Activated naive CD4-positive, alpha-beta T cell treated with anti-CD3 and anti-CD28 coated beads, Interleukin-2, amount 10 ng/mL, durations not matched to agents 7 days and 5 days (primary cell): ENCODE data around the gene ARHGAP32.

Experiments
- CTCF ChIA-PET: fragments of 350-600 bp; sonication (Branson Sonifier 250); formaldehyde crosslinking; loops from one replicate; lab custom pipeline; 2021; ENCODE audit warnings: antibody characterized with exemption; lab: Charles Lee
- DNase-seq: peaks from one replicate; pipeline ENCODE4 v3.0.0-alpha.2; 2020
- H3K27ac Mint-ChIP-seq: one replicate; pipeline ENCODE4 v1.8.0; 2021; ENCODE audit warnings: mild to moderate bottlenecking, moderate library complexity, mixed read lengths
- H3K27me3 Mint-ChIP-seq: one replicate; pipeline ENCODE4 v1.8.0; 2021; ENCODE audit warnings: mild to moderate bottlenecking, mixed read lengths
- H3K36me3 Mint-ChIP-seq: one replicate; pipeline ENCODE4 v1.8.0; 2021; ENCODE audit warnings: mixed read lengths
- H3K4me1 Mint-ChIP-seq: one replicate; pipeline ENCODE4 v1.8.0; 2021; ENCODE audit warnings: mixed read lengths
- H3K4me3 Mint-ChIP-seq: one replicate; pipeline ENCODE4 v1.8.0; 2021; ENCODE audit warnings: mild to moderate bottlenecking, moderate library complexity, mixed read lengths
- H3K9me3 Mint-ChIP-seq: one replicate; pipeline ENCODE4 v1.8.0; 2021; ENCODE audit warnings: mixed read lengths

Gene ARHGAP32

DNA sequence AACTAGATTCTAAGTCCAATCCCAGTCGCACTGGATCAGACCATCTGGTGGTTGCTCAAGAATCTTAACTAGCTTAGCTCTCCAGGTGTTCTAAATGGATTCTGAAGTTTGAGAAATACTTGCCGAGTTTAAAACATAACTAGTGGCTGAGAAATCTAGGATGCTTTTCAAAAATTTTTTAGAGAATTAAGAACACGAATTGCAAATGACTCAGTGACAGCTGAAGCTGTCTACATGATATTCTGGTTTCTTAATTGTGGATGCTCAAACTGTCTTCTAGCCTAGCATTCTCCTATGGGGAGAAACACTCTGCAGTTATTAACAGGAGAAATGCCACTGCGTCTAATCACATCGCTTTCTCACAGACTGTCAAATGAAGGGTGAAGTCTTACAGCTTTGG lies 229.2 kb downstream of the ARHGAP32 start:
- Mint-ChIP-seq H3K4me1 (peaks cover 38% of the 10 kb centered on the region), H3K27me3 (no peaks in the 10 kb centered on the region), H3K4me3 (no peak overlapping the region), H3K27ac (peak overlapping the region; percentile 53), H3K9me3 (no peaks in the 10 kb centered on the region), H3K36me3 (peaks cover 2% of the 10 kb centered on the region)
- no peak for DNase-seq
- CTCF ChIA-PET: interaction anchor here (1.0 to 12.9 kb wide), 4 partner anchors 11 to 88 kb away, joined by 3 to 219 read pairs (median 3); no protein-coding TSS in a partner anchor

DNA sequence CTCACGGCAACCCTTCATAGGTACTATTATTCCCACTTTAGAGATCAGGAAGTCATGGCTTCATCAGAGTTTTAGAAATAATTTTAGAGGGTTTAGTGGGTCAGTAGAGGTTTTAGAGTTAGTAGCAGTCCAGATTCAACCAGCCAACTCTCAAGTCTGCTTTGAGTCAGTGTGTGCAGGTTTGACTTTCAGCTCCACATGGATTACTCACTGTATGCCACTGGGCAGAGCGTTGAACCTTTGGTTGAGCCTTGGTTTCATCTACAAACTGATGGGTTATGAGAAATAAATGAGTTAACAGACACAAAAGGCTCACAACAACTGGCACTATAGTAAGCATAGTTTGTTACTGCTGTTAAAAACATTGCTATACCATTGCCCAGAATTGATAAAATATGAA lies 230.5 kb downstream of the ARHGAP32 start:
- Mint-ChIP-seq H3K36me3 (peaks cover 2% of the 10 kb centered on the region), H3K4me1 (peaks cover 37% of the 10 kb centered on the region), H3K27me3 (peaks cover 8% of the 10 kb centered on the region), H3K4me3 (no peak overlapping the region), H3K9me3 (no peaks in the 10 kb centered on the region), H3K27ac (no peak overlapping the region)
- CTCF ChIA-PET: interaction anchor here (0.8 to 12.9 kb wide), 4 partner anchors 13 to 80 kb away, joined by 3 to 219 read pairs (median 4); no protein-coding TSS in a partner anchor
- DNase-seq: no peak

DNA sequence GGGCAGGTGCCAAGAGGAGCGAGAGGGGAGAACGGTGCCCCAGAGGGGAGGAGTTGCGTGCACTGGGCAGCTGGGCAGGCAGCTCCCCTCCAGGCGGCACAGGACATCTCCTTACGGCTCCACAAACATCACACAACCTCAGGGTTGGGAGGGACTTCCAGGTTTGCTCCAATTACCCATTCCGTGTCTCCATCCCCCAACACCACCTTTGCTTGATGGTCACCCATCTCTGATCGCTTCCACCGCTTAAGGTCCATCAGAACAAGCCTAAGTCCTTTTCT lies 235.0 kb downstream of the ARHGAP32 start:
- DNase-seq: no peak
- H3K9me3 Mint-ChIP-seq: no peaks in the 10 kb centered on the region
- no peak overlapping the region for H3K27ac Mint-ChIP-seq
- CTCF ChIA-PET: interaction anchor here (0.6 to 12.9 kb wide), 18 partner anchors 9 to 918 kb away, joined by 3 to 219 read pairs (median 4); no protein-coding TSS in a partner anchor
- no peak overlapping the region for H3K4me3 Mint-ChIP-seq
- H3K27me3 Mint-ChIP-seq: peaks cover 14% of the 10 kb centered on the region
- H3K4me1 Mint-ChIP-seq: no peaks in the 10 kb centered on the region
- H3K36me3 Mint-ChIP-seq: no peaks in the 10 kb centered on the region

DNA sequence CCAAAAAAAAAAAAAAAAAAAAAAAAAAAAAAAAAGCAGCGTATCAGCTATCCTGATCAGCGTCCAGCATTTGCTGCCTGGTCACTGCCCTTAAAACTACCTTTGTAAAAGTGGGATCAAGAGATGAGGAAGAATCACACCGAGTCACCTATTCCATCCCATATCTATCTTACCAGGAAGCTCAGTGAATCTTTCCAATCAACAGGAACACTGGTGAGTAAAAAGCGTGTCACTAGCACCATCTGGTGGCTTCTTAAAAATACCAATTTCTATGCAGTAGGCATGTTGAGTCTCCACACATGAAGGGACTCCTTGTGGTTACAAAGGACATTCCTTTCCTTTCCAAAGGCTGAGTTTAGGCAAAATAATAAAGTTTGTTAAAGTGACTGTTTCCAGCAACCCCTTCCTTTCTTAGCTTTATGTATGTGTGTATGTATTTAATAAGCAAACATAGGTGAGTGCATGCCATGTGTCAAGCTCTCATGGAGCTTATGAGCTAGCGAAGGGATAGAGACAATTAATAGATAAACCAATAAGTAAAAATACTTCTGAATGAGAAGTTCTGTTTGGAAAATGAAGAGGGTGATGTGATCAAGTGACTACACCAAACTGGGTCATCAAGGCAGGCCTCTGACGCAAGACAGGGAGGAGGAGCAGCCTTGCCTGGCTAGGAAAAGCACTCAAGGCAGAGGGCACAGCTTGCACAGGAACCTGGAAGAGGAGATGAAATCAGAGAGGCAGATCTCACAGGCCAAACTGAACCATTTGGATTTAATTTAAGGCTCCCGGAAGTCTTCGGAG lies 235.5 kb downstream of the ARHGAP32 start:
- H3K4me1 Mint-ChIP-seq: no peaks in the 10 kb centered on the region
- CTCF ChIA-PET: interaction anchor here (0.6 to 12.9 kb wide), 24 partner anchors 9 to 917 kb away, joined by 3 to 219 read pairs (median 4); no protein-coding TSS in a partner anchor
- H3K27me3 Mint-ChIP-seq: peaks cover 14% of the 10 kb centered on the region
- H3K4me3 Mint-ChIP-seq: no peak overlapping the region
- H3K9me3 Mint-ChIP-seq: no peaks in the 10 kb centered on the region
- no peak for DNase-seq
- H3K27ac Mint-ChIP-seq: no peak overlapping the region
- no peaks in the 10 kb centered on the region for H3K36me3 Mint-ChIP-seq

DNA sequence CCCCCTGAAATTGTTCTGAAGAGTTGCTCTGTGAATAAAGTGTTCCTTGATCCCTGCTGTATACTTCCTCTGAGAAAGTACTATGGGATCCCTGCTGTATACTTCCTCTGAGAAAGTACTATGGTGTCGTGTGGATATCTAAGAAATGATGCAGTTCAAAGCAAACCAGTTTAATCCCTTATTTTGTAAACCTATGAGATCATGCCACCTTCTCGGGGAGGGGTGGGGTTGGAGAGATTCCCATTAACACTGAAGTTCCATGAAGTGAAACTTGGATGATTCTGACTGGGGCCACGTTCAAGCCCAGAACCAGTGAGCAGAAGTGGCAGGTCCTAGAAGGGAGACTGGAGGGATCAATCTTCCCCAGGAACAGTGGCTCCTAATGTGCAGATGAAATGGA lies 236.5 kb downstream of the ARHGAP32 start:
- no peak overlapping the region for H3K27ac Mint-ChIP-seq
- H3K4me3 Mint-ChIP-seq: no peak overlapping the region
- H3K9me3 Mint-ChIP-seq: no peaks in the 10 kb centered on the region
- H3K4me1 Mint-ChIP-seq: no peaks in the 10 kb centered on the region
- peaks cover 14% of the 10 kb centered on the region for H3K27me3 Mint-ChIP-seq
- H3K36me3 Mint-ChIP-seq: no peaks in the 10 kb centered on the region
- CTCF ChIA-PET: interaction anchor here (0.7 to 12.9 kb wide), 14 partner anchors 8 to 916 kb away, joined by 3 to 219 read pairs (median 5); no protein-coding TSS in a partner anchor
- DNase-seq: no peak

DNA sequence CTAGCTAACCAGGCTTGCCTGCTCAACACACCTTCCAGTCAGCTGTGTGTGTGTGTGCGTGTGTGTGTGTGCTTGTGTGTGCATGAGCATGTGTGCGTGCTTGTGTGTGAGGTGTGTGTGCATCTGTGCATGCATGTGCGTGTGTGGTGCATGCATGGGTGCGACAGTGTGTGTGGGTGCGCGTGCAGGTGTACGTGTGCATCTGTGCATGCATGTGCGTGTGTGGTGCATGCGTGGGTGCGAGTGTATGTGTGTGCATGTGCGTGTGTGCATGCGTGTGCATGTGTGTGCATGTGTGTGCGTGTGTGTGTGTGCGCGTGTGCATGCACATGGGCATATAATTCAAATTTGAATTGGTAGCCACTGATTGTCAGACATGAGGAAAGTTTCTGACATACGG lies 239.0 kb downstream of the ARHGAP32 start:
- CTCF ChIA-PET: interaction anchor here (1.0 kb wide), 1 partner anchor 63 kb away, joined by 3 read pairs; no protein-coding TSS in a partner anchor
- Mint-ChIP-seq H3K27me3 (peaks cover 22% of the 10 kb centered on the region), H3K4me3 (no peak overlapping the region)

DNA sequence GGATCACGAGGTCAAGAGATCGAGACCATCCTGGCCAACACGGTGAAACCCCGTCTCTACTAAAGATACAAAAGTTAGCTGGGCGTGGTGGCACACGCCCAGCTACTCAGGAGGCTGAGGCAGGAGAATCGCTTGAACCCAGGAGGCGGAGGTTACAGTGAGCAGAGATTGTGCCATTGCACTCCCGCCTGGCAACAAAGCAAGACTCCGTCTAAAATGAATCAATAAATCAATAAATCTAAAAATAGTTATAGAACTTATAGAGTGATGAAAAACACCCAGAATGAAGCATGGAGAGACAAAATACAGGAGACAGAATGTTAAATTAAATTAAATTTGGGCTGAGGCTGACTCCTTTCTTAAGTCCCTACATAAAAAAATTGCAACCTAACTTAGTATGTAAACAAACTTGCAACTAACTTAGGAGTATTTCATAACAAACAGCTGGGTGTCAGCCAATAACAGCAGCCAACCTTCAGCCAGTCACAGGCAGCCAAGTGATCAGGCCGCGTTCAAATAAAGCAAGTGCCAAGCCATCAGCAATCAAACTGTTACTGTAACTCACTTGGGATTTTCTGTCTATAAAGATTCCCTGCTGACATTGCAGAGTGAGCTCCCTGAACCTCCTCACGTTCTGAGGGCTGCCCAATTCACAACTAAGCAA lies 242.2 kb downstream of the ARHGAP32 start:
- H3K9me3 Mint-ChIP-seq: no peaks in the 10 kb centered on the region
- H3K4me3 Mint-ChIP-seq: no peak overlapping the region
- CTCF ChIA-PET: interaction anchor here (0.7 to 4.1 kb wide), 4 partner anchors 8 to 65 kb away, joined by 3 to 29 read pairs (median 16); no protein-coding TSS in a partner anchor
- H3K4me1 Mint-ChIP-seq: no peaks in the 10 kb centered on the region
- no peaks in the 10 kb centered on the region for H3K36me3 Mint-ChIP-seq
- peaks cover 15% of the 10 kb centered on the region for H3K27me3 Mint-ChIP-seq
- no peak for DNase-seq
- H3K27ac Mint-ChIP-seq: no peak overlapping the region

More for the DNA sequence above, 239.0 kb downstream of the ARHGAP32 start:
- DNase-seq: no peak
- Mint-ChIP-seq H3K9me3 (no peaks in the 10 kb centered on the region), H3K27ac (no peak overlapping the region), H3K4me1 (no peaks in the 10 kb centered on the region), H3K36me3 (no peaks in the 10 kb centered on the region)

DNA sequence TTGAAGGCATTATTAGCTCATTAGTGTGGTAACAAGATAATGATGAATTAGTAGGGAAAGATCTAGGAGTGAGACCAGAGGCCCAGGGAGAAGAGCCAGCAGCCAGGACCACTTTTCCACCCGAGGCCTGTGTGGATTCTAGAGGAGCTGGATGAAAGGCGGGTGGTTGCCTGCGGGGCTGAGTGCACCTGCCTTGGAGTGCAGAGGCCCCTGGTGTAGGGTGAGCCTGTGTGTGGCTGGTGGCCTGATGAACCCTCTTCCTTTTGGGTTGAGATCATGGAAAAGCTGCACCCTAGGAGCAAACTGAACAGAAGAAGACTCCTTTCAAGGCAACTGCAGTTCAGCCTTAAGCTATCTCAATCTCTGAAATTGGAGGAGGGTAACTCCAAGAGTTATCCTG lies 243.5 kb downstream of the ARHGAP32 start:
- CTCF ChIA-PET: interaction anchor here (1.0 to 4.1 kb wide), 6 partner anchors 9 to 777 kb away, joined by 3 to 29 read pairs (median 4); no protein-coding TSS in a partner anchor
- Mint-ChIP-seq H3K27me3 (peaks cover 15% of the 10 kb centered on the region), H3K36me3 (no peaks in the 10 kb centered on the region), H3K4me1 (no peaks in the 10 kb centered on the region), H3K4me3 (no peak overlapping the region), H3K9me3 (no peaks in the 10 kb centered on the region), H3K27ac (no peak overlapping the region)
- DNase-seq: no peak

DNA sequence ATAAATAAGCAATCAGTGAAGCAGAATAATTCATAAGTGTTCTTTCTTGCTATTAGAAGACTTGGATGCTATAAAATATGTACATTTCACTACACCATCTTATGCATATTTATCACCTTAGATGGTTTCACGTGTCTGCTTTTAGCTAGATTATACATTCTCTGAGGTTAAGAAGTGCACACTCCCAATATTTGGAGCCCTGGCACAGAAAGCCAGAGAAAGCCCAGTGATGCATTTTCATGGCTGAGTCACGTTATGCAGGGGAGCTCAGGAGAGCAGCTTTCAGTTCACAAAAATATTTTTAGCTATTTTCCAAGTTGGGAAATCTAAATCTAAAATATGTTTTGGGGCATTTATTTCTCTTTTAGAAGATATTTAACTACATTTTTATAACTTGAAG lies 244.4 kb downstream of the ARHGAP32 start:
- H3K27ac Mint-ChIP-seq: no peak overlapping the region
- H3K27me3 Mint-ChIP-seq: peaks cover 19% of the 10 kb centered on the region
- no peaks in the 10 kb centered on the region for H3K9me3 Mint-ChIP-seq
- CTCF ChIA-PET: interaction anchor here (1.4 to 4.1 kb wide), 3 partner anchors 10 to 776 kb away, joined by 3 to 29 read pairs (median 27); no protein-coding TSS in a partner anchor
- no peaks in the 10 kb centered on the region for H3K36me3 Mint-ChIP-seq
- H3K4me1 Mint-ChIP-seq: no peaks in the 10 kb centered on the region
- DNase-seq: no peak
- H3K4me3 Mint-ChIP-seq: no peak overlapping the region

DNA sequence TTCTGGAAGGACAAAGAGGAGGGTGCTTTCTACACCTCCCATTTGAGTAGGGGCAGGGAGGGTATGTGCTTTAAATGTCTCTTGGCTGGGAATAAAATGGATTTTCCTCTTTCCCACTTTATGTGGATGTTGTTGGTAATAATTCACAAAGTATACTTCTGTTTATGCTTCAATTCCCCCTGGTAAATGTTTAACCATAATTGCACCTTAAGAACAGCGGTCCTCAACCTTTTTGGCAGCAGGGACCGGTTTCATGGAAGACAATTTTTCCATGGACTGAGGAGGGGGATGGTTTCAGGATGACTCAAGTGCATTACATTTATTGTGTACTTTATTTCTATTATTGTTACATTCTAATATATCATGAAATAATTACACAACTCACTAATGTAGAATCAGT lies 245.5 kb downstream of the ARHGAP32 start:
- CTCF ChIA-PET: interaction anchor here (3.5 to 4.1 kb wide), 2 partner anchors 11 to 61 kb away, joined by 27 to 29 read pairs; no protein-coding TSS in a partner anchor
- H3K4me3 Mint-ChIP-seq: no peak overlapping the region
- no peak for DNase-seq

DNA sequence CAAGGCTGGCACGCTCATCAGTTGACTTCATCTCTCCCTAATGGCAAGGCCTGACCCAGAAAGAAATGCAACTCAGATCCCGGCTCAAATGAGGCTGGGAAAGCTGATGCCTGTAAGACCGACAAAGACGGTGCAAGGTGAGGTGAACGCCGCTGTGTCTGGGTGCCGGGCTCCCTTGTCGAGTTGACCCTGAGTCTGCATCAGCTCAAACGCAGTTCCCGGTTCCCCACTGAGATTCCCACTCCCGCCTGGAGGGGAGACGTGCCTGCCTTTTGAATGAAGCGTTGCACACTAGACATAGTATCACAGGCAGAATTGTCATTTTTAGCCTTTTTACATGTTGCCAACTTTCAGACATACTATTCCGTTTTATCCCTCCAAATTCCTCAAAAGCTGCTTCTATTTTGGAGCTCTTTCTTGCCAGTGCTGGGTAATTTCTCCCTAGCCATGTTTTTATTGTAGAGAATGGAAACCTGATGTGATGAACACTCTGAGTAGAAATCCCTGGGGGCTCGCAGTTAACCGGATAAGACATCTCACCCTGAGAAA lies 248.6 kb downstream of the ARHGAP32 start:
- CTCF ChIA-PET: interaction anchor here (0.8 to 2.0 kb wide), 2 partner anchors 13 to 58 kb away, joined by 4 to 6 read pairs; no protein-coding TSS in a partner anchor
- no peak for DNase-seq
- H3K4me1 Mint-ChIP-seq: no peaks in the 10 kb centered on the region
- peaks cover 19% of the 10 kb centered on the region for H3K27me3 Mint-ChIP-seq
- H3K27ac Mint-ChIP-seq: no peak overlapping the region
- H3K4me3 Mint-ChIP-seq: no peak overlapping the region
- no peaks in the 10 kb centered on the region for H3K9me3 Mint-ChIP-seq
- no peaks in the 10 kb centered on the region for H3K36me3 Mint-ChIP-seq

More for the DNA sequence above, 245.5 kb downstream of the ARHGAP32 start:
- Mint-ChIP-seq H3K9me3 (no peaks in the 10 kb centered on the region), H3K27ac (no peak overlapping the region), H3K4me1 (no peaks in the 10 kb centered on the region), H3K27me3 (peaks cover 19% of the 10 kb centered on the region), H3K36me3 (no peaks in the 10 kb centered on the region)

DNA sequence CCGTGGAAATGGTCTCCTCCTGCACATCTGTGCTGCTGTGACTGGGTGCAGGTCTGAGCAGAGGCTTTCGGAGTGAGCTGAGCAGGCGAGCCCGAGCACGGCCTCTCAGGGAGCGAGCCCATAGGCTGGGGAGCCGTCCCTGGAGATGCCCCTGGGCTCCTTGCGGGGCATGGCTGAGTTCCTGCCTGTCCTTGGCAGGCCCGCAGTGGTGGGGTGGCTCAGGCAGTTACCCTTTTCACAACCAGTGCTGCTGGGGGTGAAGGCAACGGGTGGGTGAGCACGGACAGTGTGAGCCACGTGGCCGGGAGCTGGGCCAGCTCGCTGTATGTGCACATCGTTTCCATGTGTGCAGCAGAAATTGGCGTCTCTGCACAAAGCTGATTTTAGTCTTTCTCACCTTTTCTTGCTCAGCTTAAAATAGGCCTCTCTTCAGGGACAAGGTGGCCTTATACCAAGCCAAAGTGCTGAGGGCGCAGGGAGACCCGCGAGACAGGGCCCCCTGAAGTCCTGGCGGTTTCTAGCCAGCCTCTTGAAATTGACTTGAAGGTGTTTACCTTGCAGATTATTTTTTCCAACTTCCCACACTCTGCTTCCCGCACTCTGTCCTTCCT lies 249.2 kb downstream of the ARHGAP32 start, which contains the start of gene TP53AIP1:
Gene TP53AIP1, minus strand, starts transcription at position 55 of the 611 bp plus-strand sequence. CDS start 5,053 bp downstream, outside the sequence.
- no peaks in the 10 kb centered on the region for H3K9me3 Mint-ChIP-seq
- no peak within 1 kb of the TSS for H3K27ac Mint-ChIP-seq
- no peak for DNase-seq
- H3K36me3 Mint-ChIP-seq: no peaks in the 10 kb centered on the region
- no peak within 1 kb of the TSS for H3K4me3 Mint-ChIP-seq
- peaks cover 19% of the 10 kb centered on the region for H3K27me3 Mint-ChIP-seq
- CTCF ChIA-PET: no interaction called here
- no peaks in the 10 kb centered on the region for H3K4me1 Mint-ChIP-seq

DNA sequence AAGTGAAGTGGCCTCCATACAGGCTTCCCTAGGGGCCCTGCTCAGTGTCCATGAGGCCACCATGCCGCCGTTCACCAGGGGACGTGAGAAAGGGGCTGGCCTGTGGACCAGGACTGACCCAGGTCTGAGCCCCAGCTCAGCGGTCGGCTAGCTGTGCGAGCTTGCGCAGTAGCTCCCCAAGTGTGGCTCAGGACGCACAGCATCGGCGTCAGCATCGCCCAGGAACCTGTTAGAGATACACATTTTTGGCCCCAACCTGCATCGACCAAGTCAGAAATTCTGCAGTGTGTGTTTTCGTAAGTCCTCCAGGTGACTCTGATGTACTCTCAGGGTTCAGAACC lies 249.9 kb downstream of the ARHGAP32 start:
- no peak overlapping the region for H3K27ac Mint-ChIP-seq

More for the DNA sequence above, 249.9 kb downstream of the ARHGAP32 start:
- Mint-ChIP-seq H3K4me1 (no peaks in the 10 kb centered on the region), H3K9me3 (no peaks in the 10 kb centered on the region), H3K4me3 (no peak overlapping the region), H3K36me3 (no peaks in the 10 kb centered on the region), H3K27me3 (peaks cover 19% of the 10 kb centered on the region)
- CTCF ChIA-PET: no interaction called here
- no peak for DNase-seq
